ENCODE data around the gene TFEB.

DNA sequence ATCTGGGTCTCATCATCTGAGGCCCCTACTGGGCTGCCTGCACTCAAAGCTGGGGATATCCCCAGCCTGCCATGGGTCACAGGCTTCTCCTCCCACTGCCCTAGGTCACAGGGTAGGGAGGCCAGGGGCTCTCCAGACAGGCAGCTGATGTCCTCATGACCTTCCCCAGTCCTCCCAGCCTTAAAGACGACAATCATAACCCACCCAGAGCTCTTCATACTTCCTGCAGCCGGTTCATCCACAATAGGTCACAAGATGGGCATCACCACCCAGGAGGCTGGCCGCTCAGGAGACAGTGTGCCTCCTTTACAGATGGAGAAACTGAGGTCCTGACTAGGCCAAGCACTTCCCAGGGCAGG lies 15.2 kb downstream of the TFEB start:
- TF ChIP-seq, protein P1, sequence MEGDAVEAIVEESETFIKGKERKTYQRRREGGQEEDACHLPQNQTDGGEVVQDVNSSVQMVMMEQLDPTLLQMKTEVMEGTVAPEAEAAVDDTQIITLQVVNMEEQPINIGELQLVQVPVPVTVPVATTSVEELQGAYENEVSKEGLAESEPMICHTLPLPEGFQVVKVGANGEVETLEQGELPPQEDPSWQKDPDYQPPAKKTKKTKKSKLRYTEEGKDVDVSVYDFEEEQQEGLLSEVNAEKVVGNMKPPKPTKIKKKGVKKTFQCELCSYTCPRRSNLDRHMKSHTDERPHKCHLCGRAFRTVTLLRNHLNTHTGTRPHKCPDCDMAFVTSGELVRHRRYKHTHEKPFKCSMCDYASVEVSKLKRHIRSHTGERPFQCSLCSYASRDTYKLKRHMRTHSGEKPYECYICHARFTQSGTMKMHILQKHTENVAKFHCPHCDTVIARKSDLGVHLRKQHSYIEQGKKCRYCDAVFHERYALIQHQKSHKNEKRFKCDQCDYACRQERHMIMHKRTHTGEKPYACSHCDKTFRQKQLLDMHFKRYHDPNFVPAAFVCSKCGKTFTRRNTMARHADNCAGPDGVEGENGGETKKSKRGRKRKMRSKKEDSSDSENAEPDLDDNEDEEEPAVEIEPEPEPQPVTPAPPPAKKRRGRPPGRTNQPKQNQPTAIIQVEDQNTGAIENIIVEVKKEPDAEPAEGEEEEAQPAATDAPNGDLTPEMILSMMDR (IDR thresholded peaks at IDR 0.05 in 8 of 11, conservative IDR thresholded peaks at IDR 0.05 in 3 of 11): no peak
- no peak for TF ChIP-seq POLR2A (IDR thresholded peaks at IDR 0.05)
- peak in 1 of 3 donors; percentile 15 for TF ChIP-seq POLR2AphosphoS5 (IDR thresholded peaks at IDR 0.05)

Data from spleen (tissue), 7 donors.